GM19452 (cell line): ENCODE measurements around the gene GPR183.
"Not testable (repeated sequence)": the region's sequence is repeated elsewhere in the genome, so short reads cannot be mapped to it uniquely, and the experiment has no call there.

Source experiments
- ATAC-seq: cut with Tn5 transposase; IDR thresholded peaks from one replicate; pipeline ENCODE4 v1.9.1; 2021; ENCODE audit not compliant: unreplicated experiment

The GPR183 gene

DNA sequence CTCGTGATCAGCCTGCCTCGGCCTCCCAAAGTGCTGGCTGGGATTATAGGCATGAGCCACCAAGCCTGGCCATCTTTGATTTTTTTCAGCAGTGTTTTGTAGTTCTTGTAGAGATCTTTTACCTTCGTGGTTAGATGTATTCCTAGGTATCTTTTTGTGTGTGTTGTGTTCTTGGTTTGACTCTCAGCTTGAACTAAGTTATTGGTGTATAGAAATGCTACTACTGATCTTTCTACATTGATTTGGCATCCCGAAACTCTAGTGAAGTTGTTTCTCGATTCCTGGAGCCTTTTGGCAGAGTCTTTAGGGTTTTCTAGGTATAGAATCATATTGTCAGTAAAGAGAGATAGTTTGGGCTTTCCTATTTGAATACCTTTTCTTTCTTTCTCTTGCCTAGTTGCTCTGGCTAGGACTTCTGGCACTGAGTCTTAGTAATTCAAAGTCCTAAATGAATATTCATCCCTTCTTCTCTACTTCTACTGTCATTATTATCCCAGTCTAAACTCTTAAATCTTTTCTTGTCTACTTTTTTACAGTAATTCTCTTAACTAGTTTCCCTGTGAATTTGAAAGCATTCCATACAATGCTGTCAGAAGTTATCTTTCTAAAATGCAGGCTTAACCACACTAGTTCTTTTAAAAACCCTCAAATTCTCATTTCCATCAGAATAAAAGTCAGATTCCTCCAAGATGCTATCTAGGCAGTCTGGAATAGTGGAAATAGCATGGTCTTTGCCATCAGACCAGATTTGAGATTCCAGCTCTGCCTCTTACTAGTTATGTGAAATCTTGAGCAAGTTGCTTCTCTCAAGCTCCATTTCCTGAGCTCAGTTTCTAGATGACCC lies 56.0 kb downstream of the GPR183 start:
- no peak for ATAC-seq

- ATAC-seq: not testable (repeated sequence)
Observed at GRCh38 chr13:99249606-99250005, 57.6 kb downstream of the GPR183 start.

- ATAC-seq: not testable (repeated sequence)
Observed at GRCh38 chr13:99249178-99249577, 58.0 kb downstream of the GPR183 start.

GRCh38 chr13:99246100-99246499 lies 61.1 kb downstream of the GPR183 start:
- no peak for ATAC-seq
